ENCODE results near the gene CAPN15.

GRCh38 chr16:520847-521246, 6.7 kb upstream of the CAPN15 start:
- TF ChIP-seq, protein P1, sequence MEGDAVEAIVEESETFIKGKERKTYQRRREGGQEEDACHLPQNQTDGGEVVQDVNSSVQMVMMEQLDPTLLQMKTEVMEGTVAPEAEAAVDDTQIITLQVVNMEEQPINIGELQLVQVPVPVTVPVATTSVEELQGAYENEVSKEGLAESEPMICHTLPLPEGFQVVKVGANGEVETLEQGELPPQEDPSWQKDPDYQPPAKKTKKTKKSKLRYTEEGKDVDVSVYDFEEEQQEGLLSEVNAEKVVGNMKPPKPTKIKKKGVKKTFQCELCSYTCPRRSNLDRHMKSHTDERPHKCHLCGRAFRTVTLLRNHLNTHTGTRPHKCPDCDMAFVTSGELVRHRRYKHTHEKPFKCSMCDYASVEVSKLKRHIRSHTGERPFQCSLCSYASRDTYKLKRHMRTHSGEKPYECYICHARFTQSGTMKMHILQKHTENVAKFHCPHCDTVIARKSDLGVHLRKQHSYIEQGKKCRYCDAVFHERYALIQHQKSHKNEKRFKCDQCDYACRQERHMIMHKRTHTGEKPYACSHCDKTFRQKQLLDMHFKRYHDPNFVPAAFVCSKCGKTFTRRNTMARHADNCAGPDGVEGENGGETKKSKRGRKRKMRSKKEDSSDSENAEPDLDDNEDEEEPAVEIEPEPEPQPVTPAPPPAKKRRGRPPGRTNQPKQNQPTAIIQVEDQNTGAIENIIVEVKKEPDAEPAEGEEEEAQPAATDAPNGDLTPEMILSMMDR (IDR thresholded peaks at IDR 0.05) = no peak
- no peak for TF ChIP-seq POLR2A (IDR thresholded peaks at IDR 0.05)

Data from Peyer's patch (tissue), 4 donors.